ENCODE data around the gene SNORC.

Gene SNORC

GRCh38 chr2:232870766-232871371 lies 805 bp downstream of the SNORC start:
- TF ChIP-seq CTCF (IDR thresholded peaks at IDR 0.05), result no peak

- TF ChIP-seq CTCF (IDR thresholded peaks at IDR 0.05), result no peak
Measured at GRCh38 chr2:232871418-232871834, 1.4 kb downstream of the SNORC start.

GRCh38 chr2:232871835-232872736 lies 2.0 kb downstream of the SNORC start:
- TF ChIP-seq CTCF (IDR thresholded peaks at IDR 0.05), result no peak

- TF ChIP-seq CTCF (IDR thresholded peaks at IDR 0.05), result no peak
Measured at GRCh38 chr2:232872826-232873225, 2.8 kb downstream of the SNORC start.

- TF ChIP-seq CTCF (IDR thresholded peaks at IDR 0.05), result no peak
Measured at GRCh38 chr2:232873292-232873908, 3.3 kb downstream of the SNORC start.

- no peak for TF ChIP-seq CTCF (IDR thresholded peaks at IDR 0.05)
Measured at GRCh38 chr2:232873909-232874641, 4.0 kb downstream of the SNORC start.

GRCh38 chr2:232874677-232875223 lies 4.7 kb downstream of the SNORC start:
- TF ChIP-seq CTCF (IDR thresholded peaks at IDR 0.05), result no peak

Measured in LNCAP (cell line).